ENCODE data around the gene ZGPAT.
"Not testable (repeated sequence)": the region's sequence is repeated elsewhere in the genome, so short reads cannot be mapped to it uniquely, and the experiment has no call there.

The ZGPAT gene

DNA sequence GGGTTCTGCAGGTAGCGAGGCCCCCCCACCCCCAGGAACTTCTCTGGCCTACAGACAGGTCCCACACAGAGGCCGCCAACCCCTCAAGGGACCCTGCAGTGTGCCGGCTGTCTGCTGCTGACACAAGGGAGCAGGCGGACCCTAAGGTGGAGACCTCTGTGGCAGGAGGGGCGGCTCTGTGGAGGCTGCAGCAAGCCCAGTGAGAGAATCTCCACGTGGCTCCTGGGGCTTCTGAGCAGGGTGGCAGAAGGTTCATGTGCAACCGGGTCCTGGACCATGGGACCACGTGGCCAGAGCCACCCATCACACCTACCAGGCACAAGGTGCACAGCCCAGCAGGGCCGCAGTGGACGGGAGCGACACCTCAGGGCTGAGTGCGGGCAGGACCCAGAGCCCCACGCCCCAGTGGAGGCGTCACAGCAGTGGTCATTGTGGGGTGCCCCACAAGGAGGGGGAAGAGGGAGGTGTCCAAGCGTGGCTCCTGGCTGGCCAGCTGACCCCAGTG is 4.3 kb upstream of the ZGPAT start:
- no peak for DNase-seq

DNA sequence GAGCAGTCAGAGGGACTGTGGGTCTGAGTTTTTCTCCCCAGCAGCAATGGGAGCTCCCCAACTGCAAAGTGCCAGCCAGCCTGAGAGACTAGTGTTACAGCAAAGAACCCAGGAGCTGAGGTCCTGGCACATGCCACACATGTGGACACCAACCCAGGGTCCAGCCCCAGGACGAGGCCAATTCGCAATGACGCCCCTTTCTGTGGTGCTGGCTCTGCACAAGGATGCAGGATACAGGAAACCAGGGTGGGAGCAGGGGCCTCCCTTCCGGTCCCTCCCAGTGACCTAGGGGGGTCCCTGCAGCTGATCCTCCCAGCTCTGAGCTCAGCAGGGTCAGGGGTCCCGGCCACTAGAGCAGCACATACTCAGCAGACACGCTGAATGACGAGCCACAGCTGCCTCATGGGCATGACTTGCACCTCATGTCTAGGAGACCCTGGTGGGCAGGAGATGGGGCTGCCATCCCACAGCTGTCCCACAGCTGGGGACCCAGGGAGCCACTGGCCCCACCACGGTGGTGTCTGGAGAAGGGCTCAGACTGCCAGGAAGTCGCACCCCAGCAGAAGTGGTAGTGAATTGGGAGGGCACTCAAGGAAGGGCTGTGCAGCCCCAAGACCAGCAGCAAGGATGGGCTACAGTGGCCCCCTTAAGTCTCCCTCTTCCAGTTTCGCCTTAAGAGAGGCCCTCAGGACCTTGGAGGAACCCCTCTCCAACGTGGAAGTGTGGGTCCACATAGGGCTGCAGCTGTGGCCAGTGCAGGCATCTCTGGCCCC is 3.7 kb upstream of the ZGPAT start:
- DNase-seq = no peak

DNA sequence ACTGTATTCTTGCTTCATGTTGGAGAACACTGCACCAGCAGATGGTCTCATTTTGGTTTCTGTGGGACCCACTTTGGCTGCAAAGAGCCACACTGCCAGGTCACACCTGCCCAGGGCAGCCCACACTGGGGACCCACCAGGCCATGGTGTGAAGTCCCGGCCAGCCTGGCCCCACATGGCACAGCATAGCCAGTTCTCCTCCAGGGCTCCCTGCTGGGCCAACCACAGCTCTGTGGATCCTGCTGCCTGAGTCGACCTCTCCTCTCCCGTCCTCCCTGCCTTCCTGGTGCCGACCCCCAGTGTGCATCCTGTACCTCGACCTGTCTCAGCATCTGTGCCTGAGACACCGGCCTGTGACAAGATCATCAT is 3.1 kb upstream of the ZGPAT start:
- DNase-seq = no peak

DNA sequence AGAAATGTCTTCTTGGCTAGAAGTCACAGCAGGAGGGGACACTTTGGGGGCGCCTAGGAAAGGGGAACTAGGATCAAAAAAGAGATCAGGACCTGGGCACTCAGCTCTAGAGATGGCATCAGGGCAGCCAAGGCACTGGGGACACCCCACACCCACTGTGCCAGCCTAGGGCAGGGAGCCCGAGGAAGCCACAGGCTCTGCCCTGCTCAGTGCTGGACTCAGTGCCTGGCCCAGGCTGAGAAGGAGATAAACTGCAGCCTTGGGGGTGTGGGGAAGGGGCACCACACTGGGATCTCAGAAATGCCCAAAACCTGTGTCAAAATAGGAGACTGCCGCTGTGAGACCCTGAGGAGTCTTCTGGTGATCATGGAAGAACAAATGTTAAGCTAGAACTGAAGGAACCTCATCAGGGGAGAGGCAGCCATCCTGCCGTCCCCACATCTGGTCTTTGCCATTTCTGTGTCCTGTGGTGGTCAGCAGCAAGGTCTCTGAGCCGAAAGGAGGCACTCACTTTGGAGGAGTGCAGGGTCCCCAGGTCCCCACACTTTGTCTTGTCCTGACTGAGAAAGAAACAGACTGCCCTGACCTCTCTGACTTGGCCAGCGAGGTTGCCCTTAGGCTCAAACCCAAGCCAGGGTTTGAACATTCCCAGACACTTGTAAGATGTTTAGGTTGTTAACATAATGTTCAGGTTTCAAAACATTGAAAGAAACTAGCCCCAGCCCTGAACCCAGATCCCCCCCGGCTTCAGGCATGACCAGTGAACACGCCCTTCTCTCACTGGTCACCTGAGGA is 2.4 kb upstream of the ZGPAT start:
- DNase-seq = no peak

DNA sequence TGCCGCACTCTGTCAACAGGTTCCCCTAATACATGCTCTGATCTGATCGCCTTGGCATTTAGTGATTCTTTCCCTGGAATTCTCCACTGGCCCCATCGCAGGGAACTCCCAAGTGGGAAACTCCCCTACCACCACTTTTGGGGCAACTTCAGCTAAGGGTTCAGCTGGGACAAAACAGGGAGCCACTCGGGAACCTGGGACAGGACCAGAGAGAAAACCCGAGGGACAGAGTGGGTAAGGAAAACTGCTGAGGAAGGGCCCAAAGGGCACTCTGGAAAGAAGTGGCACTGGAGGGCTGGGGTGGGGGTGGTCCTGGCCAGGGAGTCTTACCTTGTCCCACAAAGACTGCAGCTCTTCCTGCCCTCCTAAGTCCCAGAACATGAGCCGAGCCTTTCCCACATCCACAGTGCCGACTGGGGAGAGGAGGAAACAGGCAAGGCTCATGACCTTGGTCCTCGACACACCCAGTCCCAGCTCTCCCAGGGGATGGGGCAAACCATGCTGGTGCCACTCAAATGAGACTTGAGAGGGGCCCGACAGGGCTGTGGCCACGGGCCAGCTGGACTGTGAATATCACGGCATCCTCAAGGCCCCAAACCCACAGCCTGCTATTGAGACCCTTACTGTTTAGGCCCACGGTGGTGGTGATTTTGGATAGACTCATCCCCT is 1.7 kb upstream of the ZGPAT start:
- no peak for DNase-seq

DNA sequence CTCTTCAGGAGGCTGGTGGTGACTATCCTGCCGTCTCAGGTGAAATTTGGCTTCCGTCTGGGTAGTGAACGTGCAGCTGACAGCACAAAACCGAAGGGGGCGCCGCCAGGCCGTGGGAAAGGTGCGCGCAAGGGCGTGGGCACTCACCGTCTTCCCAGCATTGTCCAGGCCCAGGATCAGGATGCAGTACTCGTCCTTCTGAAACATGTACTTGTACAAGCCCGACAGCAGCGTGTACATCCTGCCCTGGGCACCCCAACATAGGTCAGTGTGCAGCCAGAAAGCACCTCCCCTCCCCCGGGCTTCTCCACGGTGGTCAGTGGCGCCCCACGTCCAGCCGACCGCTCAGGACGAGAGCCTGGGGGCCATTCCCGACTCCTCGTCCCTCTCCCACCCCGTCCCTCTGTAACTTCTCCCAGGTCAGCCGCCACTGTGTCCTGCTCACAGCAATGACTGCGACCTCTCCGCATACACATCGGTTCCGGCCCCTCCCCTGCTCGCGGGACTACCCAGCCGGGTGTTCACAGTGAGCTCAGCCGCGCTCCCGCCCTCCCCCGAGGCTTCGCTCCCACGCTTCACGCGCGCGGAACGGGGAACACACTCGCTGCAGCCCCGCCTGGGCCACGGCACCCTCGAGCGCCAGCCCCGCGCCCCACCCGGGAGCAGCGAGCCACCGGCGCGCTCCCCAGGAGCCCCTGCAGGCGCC is 834 bp upstream of the ZGPAT start:
- no peak for DNase-seq

DNA sequence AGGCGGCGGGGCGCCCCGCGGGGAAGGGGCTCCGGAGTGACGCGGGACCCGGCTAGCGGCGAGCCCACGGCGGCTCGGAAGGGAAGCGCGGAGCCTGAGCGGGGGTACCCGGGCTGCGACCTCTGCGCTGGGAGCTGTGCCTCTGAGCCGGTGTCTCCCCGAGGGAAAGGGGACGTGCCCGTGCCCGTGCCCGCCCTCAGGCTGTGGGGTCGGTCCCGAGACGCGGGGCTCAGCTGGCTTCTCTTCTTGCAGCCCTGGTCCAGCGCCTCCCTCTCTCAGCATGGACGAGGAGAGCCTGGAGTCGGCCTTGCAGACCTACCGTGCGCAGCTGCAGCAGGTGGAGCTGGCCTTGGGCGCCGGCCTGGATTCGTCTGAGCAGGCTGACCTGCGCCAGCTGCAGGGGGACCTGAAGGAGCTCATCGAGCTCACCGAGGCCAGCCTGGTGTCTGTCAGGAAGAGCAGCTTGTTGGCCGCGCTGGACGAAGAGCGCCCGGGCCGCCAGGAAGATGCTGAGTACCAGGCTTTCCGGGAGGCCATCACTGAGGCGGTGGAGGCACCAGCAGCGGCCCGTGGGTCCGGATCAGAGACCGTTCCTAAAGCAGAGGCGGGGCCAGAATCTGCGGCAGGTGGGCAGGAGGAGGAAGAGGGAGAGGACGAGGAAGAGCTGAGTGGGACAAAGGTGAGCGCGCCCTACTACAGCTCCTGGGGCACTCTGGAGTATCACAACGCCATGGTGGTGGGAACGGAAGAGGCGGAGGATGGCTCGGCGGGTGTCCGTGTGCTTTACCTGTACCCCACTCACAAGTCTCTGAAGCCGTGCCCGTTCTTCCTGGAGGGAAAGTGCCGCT is 686 bp downstream of the ZGPAT start:
- no peak for DNase-seq

DNA sequence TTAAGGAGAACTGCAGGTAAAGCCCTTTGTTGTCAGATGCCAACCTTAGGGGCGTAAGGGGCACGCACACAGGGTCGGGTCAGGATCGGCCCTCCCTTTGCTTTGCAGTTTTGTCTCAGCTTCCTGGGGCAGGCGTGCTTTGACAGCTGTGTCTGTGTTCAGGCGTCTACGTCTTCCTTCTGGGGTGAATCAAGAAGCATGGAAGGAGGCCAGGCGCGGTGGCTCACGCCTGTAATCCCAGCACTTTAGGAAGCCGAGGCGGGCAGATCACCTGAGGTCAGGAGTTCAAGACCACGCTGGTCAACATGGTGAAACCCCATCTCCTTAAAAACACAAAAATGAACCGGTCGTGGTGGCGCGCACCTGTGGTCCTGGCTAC is 1.3 kb downstream of the ZGPAT start:
- DNase-seq = no peak

DNA sequence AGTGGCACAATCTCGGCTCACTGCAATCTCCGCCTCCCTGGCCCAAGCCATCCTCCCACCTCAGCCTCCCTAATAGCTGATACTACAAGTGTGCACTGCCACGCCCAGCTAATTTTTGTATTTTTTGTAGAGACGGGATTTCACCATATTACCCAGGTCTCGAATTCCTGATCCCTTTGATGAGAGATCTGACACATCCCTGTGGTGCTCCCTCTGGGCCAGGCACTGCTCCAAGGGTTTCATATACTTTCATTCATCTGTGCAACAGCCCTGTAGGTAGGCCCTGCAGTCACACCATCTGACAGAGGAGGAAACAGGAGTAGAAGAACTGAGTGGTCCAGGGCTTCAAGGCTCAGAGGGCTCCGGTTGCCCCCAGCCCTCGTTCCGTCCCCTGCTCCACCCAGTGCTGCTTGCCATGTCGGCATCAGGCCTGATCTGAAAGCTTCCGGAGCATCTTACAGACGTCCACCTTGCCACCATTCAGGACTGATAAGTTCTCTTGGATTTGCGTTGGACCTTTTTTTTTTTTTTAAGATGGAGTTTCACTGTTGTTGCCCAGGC is 3.3 kb downstream of the ZGPAT start:
- no peak for DNase-seq

DNA sequence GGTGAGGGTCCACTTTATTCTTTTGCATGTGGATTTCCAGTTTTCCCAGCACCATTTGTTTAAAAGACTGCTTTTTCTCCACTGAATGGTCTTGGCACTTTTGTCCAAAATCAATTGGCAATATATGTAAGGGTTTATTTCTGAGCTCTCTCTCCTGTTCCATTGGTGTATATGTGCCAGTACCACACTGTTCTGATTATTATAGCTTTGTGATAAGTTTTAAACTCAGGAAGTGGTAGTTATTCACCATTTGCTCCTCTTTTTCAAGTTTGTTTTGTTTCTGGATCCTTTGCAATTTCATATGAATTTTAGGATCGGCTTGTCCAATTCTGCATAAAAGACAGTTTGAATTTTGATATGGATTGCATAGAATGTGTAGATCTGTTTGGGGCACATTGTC is 4.4 kb downstream of the ZGPAT start:
- no peak for DNase-seq

DNA sequence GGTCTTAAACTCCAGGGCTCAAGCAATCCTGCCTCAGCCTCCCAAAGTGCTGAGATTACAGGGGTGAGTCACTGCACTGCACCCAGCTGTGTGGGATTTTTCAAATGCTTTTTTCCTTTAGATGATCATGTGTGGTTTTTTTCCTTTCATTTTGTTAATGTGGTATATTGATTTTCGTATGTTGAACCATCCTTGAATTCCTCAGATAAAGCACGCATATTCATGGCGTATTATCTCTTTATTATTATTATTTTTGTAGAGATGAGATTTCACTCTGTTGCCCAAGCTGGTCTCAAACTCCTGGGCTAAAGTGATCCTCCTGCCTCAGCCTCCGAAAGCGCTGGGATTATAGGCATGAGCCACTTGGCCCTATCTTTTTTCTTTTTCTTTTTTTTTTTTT is 7.0 kb downstream of the ZGPAT start:
- DNase-seq = no peak

DNA sequence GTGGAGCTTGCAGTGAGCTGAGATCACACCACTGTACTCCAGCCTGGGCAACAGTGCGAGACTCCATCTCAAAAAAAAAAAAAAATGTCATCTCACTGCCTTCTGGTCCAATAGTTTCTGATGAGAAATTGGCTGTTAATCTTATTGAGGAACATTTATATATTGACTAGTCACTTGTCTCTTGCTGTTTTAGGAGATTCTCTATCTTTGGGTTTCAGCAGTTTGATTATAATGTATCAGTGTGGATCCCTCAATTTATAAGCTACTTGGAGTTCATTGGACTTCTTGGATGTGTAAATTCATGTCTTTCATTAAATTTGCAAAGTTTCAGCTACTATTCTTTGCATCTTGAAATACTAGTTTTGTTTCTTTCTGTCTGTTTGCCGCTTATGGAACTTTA is 11.2 kb downstream of the ZGPAT start:
- no peak for DNase-seq

DNA sequence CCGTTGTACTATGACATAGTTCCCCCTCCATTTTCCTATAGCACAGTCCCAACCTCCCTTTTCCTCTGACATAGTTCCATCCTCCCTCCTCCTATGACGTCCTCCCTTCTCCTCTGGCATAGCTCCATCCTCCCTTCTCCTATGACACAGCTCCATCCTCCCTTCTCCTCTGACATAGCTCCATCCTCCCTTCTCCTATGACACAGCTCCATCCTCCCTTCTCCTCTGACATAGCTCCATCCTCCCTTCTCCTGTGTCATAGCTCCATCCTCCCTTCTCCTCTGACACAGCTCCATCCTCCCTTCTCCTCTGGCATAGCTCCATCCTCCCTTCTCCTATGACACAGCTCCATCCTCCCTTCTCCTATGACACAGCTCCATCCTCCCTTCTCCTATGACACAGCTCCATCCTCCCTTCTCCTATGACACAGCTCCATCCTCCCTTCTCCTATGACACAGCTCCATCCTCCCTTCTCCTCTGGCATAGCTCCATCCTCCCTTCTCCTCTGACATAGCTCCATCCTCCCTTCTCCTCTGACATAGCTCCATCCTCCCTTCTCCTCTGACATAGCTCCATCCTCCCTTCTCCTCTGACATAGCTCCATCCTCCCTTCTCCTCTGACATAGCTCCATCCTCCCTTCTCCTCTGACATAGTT is 15.3 kb downstream of the ZGPAT start:
- not testable (repeated sequence) for DNase-seq

DNA sequence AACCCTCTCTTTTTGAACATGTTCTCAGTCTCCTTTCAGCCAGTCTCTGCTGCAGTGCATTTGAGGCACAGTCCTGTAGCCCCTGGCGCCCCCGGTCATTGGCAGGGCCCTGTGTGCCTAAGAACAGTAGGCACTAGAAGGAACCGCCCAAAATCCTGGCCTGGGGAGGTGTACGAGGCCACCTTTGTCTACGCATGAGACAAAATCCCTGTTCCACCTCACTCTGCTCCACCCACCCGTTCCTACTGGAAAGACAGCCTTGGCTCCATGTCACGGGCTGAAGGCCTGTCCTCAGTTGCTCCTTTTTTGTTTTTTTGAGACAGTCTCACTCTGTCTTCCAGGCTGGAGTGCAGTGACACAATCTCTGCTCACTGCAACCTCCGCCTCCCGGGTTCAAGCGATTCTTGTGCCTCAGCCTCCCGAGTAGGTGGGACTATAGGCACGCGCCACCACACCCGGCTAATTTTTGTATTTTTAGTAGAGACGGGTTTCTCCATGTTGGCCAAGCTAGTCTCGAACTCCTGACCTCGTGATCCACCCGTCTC is 22.4 kb downstream of the ZGPAT start:
- DNase-seq = not testable (repeated sequence)

DNA sequence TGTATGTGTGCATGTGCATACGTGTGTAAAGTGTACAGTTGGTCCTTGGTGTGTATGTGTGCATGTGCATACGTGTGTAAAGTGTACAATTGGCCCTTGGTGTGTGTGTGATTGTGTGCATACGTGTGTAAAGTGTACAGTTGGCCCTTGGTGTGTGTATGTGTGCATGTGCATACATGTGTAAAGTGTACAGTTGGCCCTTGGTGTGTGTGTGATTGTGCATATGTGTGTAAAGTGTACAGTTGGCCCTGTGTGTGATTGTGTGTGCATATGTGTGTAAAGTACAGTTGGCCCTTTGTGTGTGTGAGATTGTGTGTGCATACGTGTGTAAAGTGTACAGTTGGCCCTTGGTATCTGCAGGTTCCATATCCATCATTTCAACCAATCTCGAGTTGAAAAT is 23.6 kb downstream of the ZGPAT start:
- DNase-seq = no peak

DNA sequence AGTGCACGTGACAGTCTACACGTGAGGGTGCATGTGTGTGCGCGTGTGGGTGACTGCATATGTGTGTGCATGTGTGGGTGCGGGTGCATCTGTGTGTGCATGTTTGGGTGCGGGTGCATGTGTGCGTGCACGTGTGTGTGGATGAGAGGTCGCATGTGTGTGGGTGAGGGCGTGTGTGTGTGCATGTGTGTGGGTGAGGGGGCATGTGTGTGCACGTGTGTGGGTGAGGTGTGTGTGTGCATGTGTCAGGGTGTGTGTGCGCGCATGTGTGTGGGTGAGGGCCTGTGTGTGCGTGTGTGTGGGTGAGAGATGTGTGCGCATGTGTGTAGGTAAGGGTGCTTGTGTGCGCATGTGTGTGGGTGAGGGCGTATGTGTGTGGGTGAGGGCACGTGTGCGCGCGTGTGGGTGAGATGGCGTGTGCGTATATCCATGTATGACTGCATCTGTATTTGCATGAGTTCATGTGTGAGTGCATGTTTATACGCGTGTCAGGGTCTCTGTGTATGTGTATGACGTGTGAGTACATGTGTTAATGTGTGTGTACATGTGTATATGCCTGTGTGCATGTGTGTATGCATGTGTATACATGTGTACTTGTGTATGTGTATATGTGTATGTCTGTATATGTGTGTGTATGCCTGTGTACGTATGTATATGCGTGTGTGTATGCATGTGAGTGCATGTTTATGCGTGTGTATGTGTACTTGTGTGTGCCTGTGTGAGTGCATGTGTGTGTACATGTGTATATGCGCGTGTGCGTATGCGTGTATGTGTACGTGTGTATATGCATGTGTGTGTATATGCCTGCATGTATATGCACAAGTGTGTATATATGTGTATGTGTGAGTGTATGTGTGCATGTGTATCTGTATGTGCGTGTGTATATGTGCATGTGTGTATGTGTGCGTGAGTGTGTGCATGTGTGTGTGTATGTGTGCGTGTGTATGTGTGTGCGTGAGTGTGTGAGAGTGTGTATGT is 24.6 kb downstream of the ZGPAT start:
- no peak for DNase-seq

DNA sequence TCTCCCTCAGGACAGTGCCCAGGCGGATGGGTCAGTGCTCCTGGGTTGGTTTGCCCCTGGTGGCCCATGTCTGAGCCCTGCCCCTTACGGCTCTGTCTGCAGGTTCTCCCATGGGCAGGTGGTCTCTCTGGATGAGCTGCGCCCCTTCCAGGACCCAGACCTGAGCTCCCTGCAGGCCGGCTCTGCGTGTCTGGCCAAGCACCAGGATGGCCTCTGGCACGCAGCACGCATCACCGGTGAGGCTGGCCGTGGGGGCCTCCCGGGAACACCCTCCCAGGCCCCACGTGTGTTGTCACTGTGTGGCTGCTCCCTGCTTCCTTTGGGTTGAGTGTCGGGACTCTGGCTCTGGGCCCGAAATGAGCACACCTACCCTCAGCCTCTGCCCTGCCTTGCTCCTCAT is 25.3 kb downstream of the ZGPAT start:
- DNase-seq = no peak

DNA sequence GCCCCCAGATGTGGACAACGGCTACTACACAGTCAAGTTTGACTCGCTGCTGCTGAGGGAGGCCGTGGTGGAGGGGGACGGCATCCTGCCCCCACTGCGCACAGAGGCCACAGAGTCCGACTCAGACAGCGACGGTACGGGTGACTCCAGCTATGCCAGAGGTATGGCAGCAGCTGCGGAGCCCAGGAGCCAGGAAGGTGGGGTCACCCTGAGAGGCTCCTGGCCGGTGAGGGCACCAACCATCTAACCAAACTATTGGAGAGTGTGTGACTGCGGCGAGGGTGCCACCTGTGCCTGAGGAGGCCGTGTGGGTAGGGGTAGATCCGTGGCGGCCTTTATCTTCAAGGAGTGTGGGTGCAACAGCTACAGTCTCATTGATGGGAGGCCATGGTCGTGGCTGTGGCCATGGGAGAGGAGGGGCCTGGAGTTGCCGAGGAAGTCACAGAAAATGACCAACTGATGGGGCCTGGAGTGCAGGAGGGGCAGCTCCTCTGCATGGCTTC is 25.8 kb downstream of the ZGPAT start:
- DNase-seq = no peak

DNA sequence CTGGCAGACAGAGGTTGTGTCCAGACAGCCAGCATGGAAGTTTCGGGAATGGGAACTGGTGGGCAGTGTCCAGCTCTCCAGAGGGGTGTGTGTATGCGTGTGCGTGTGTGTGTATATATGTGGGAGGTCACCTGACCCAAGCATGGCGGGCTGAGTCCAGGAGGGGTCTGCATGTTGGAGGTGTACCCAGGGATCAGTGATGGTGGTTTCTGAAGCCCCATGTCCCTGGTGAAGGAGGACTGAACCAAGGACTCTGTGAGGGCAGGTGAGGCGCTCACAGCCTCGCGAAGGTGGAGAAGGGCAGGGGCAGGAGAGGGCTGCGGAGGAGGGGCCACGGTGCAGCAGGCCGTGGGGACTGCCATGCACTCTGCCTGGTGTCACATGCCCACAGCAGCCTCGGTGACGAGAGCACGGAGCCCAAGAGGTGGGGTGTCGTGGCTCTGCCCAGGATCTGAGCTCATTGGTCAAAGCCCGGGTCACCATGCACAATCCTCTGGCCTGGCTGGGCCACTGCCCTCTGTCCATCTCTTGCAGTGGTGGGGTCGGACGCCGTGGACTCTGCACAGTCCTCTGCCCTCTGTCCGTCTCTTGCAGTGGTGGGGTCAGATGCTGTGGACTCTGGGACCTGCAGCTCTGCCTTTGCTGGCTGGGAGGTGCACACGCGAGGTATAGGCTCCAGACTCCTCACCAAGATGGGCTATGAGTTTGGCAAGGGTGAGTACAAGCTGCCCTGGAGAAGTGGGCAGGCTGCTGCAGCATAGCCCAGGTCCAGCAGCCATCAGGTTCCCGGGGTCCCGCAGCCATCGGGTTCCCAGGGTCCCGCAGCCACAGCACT is 26.5 kb downstream of the ZGPAT start:
- no peak for DNase-seq
